Measurements from ENCODE around the gene CTDSP1.

DNA sequence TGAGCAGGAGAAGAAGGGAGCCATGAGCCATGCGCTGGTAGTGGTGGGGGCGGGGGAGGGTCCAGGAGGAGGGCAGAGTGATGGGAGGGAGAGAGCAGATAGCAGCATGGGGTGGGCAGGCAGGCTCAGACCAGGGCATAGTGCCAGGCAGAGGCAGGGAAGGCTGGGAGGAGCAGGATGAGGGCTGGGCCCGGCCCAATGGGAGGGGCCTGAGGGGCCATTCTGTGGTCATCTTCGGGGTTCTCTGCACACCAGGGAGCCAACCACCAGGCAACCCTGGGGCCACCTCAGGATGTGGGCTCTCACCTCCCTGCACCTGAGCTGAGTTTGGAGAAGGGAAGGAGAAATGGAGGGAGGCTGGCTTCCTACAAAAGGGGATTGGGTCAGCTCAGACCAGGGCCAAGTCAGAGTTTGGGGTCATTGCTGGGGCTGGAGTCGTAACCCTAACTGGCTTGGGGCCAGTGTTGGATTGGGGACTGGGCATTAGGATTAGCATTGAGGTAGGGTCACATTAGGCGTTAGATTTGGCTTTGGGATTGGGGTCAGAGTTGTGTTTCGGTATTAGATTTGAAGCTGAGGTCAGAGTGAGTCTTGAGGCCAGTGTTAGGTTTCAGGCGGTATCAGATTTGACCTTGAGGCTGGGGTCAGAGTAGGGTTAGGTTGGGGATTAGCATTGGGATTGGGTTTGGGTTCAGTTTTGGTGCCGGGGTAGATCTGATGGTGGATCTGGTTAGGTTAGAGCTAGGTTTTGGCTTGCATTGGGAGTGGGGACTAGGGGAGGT lies 30.4 kb downstream of the CTDSP1 start:
- TF ChIP-seq POLR2A (IDR thresholded peaks at IDR 0.05; ENCODE audit: low read depth, low read length): no peak
- TF ChIP-seq POLR2AphosphoS5 (IDR thresholded peaks at IDR 0.05; ENCODE audit: low read depth, low read length): no peak
